IPS DF 4.7 (cell line): ENCODE measurements around the gene KLF13.

Experiments
- DNase-seq: peaks from one replicate; pipeline ENCODE4 v3.0.0-alpha.2; 2013; ENCODE audit warnings: low spot score; ENCODE audit errors: extremely low read depth

Gene KLF13

GRCh38 chr15:31332020-31332680, 5.5 kb downstream of the KLF13 start:
- DNase-seq, result no peak

- no peak for DNase-seq
Measured at GRCh38 chr15:31332681-31333071, 6.0 kb downstream of the KLF13 start.

GRCh38 chr15:31333119-31333518, 6.5 kb downstream of the KLF13 start:
- no peak for DNase-seq

GRCh38 chr15:31333820-31334219, 7.2 kb downstream of the KLF13 start:
- DNase-seq, result no peak

GRCh38 chr15:31335989-31336592, 9.5 kb downstream of the KLF13 start:
- DNase-seq, result no peak

- no peak for DNase-seq
Measured at GRCh38 chr15:31336593-31337295, 10.1 kb downstream of the KLF13 start.

GRCh38 chr15:31337352-31338031, 10.9 kb downstream of the KLF13 start:
- no peak for DNase-seq

GRCh38 chr15:31338318-31338878, 11.8 kb downstream of the KLF13 start:
- DNase-seq, result no peak

- DNase-seq, result no peak
Measured at GRCh38 chr15:31338879-31339557, 12.4 kb downstream of the KLF13 start.

- no peak for DNase-seq
Measured at GRCh38 chr15:31339558-31339895, 12.9 kb downstream of the KLF13 start.

- no peak for DNase-seq
Measured at GRCh38 chr15:31340047-31340446, 13.4 kb downstream of the KLF13 start.

- DNase-seq, result no peak
Measured at GRCh38 chr15:31340592-31340991, 14.0 kb downstream of the KLF13 start.

GRCh38 chr15:31341071-31341470, 14.4 kb downstream of the KLF13 start:
- DNase-seq, result no peak

GRCh38 chr15:31341496-31342195, 15.0 kb downstream of the KLF13 start:
- DNase-seq, result no peak

GRCh38 chr15:31342381-31342780, 15.7 kb downstream of the KLF13 start:
- DNase-seq, result no peak

- DNase-seq, result no peak
Measured at GRCh38 chr15:31342781-31343626, 16.4 kb downstream of the KLF13 start.

GRCh38 chr15:31343831-31344230, 17.2 kb downstream of the KLF13 start:
- DNase-seq, result no peak

GRCh38 chr15:31344266-31344665, 17.6 kb downstream of the KLF13 start:
- DNase-seq, result no peak

GRCh38 chr15:31344823-31345605, 18.4 kb downstream of the KLF13 start:
- DNase-seq, result no peak
